Activated CD4-positive, alpha-beta T cell treated with anti-CD3 and anti-CD28 coated beads for 48 hours (primary cell): ENCODE results near the gene RNF10.
"Not testable (repeated sequence)": the region's sequence is repeated elsewhere in the genome, so short reads cannot be mapped to it uniquely, and the experiment has no call there.

Experiments used
- DNase-seq: peaks from one replicate; pipeline ENCODE4 v3.0.0-alpha.2; 2020

RNF10 gene

GRCh38 chr12:120529641-120530417 lies 4.3 kb upstream of the RNF10 start:
- peak; percentile 23 for DNase-seq

GRCh38 chr12:120530418-120530761 lies 3.8 kb upstream of the RNF10 start:
- not testable (repeated sequence) for DNase-seq

- DNase-seq: no peak
Measured at GRCh38 chr12:120532701-120533238, 1.4 kb upstream of the RNF10 start.

GRCh38 chr12:120534703-120535655 lies 823 bp downstream of the RNF10 start:
- DNase-seq: peak; percentile 67

GRCh38 chr12:120536064-120536791 lies 2.1 kb downstream of the RNF10 start:
- DNase-seq: peak; percentile 30

- DNase-seq: no peak
Measured at GRCh38 chr12:120537856-120538220, 3.7 kb downstream of the RNF10 start.

GRCh38 chr12:120538281-120539156 lies 4.4 kb downstream of the RNF10 start:
- DNase-seq: no peak

GRCh38 chr12:120539303-120539702 lies 5.1 kb downstream of the RNF10 start:
- peak; percentile 22 for DNase-seq

- DNase-seq: no peak
Measured at GRCh38 chr12:120540445-120540844, 6.3 kb downstream of the RNF10 start.

GRCh38 chr12:120542166-120542565 lies 8.0 kb downstream of the RNF10 start:
- DNase-seq: no peak

GRCh38 chr12:120544691-120545090 lies 10.5 kb downstream of the RNF10 start:
- no peak for DNase-seq

- no peak for DNase-seq
Measured at GRCh38 chr12:120546050-120546386, 11.9 kb downstream of the RNF10 start.

- no peak for DNase-seq
Measured at GRCh38 chr12:120554678-120555077, 20.5 kb downstream of the RNF10 start.

- DNase-seq: no peak
Measured at GRCh38 chr12:120557589-120557988, 23.4 kb downstream of the RNF10 start.

- DNase-seq: no peak
Measured at GRCh38 chr12:120562906-120563305, 28.8 kb downstream of the RNF10 start.

GRCh38 chr12:120563495-120563894 lies 29.3 kb downstream of the RNF10 start:
- no peak for DNase-seq

- DNase-seq: no peak
Measured at GRCh38 chr12:120571299-120571698, 37.1 kb downstream of the RNF10 start.

- no peak for DNase-seq
Measured at GRCh38 chr12:120573560-120573959, 39.4 kb downstream of the RNF10 start.

- no peak for DNase-seq
Measured at GRCh38 chr12:120574106-120574505, 40.0 kb downstream of the RNF10 start.

GRCh38 chr12:120579179-120579578 lies 45.0 kb downstream of the RNF10 start:
- no peak for DNase-seq

GRCh38 chr12:120580787-120581723 lies 46.9 kb downstream of the RNF10 start, which contains the start of gene POP5:
Gene POP5 (minus strand): TSS chr12:120581402. CDS start chr12:120581362, 40 bp downstream.
- DNase-seq: peak; percentile 96
